K562 (cell line): ENCODE results near the gene SNRPA. TPM values are rescaled to one million over a fixed set of nuclear protein-coding genes. Genes with fewer than 3 reads are reported as not detected.
A peak's percentile ranks its signal among the peaks of the same experiment; 100 is the strongest.

ENCODE experiments used
- CBFA2T3 ChIP-seq: fragments of 450-650 bp; IDR thresholded peaks from 2 replicates; pipeline ENCODE4 v1.6.1; 2017
- HCFC1 ChIP-seq: IDR thresholded peaks from 2 replicates; pipeline ENCODE4 v1.6.1; 2012; ENCODE audit warnings: low read depth, low read length, improper control_type of control experiment
- NEUROD1 ChIP-seq: fragments of 150-350 bp; IDR thresholded peaks from 2 replicates; pipeline ENCODE4 v1.6.1; 2014; ENCODE audit warnings: borderline replicate concordance, low read length, low read depth; ENCODE audit not compliant: partially characterized antibody
- PRMT5 ChIP-seq: sonication (generic); formaldehyde crosslinking; IDR thresholded peaks from 2 replicates; pipeline ENCODE4 v1.5.0; 2020; ENCODE audit warnings: missing genetic modification reagents
- PYGO2 ChIP-seq: fragments of 450-650 bp; IDR thresholded peaks from 2 replicates; pipeline ENCODE4 v1.6.1; 2016; ENCODE audit warnings: mild to moderate bottlenecking, missing genetic modification characterization, moderate library complexity, missing compliant biosample characterization
- SIX5 ChIP-seq, 2 experiments: IDR thresholded peaks; 2 replicates each; pipeline ENCODE4 v1.6.1; 2011; ENCODE audit warnings: low read length in 2 of 2, borderline replicate concordance in 1 of 2, low read depth in 1 of 2, mild to moderate bottlenecking in 1 of 2, moderate library complexity in 1 of 2; ENCODE audit not compliant: insufficient read depth in 1 of 2
- SP1 ChIP-seq: sonication (generic); formaldehyde crosslinking; IDR thresholded peaks from 2 replicates; pipeline ENCODE4 v1.8.1; 2022; ENCODE audit warnings: mild to moderate bottlenecking, missing genetic modification reagents
- ZNF124 ChIP-seq: sonication (generic); formaldehyde crosslinking; IDR thresholded peaks from 2 replicates; pipeline ENCODE4 v1.8.1; 2022; ENCODE audit warnings: missing genetic modification reagents
- ZNF263 ChIP-seq: sonication (generic); formaldehyde crosslinking; IDR thresholded peaks from 2 replicates; pipeline ENCODE4 v1.8.0; 2022; ENCODE audit warnings: mild to moderate bottlenecking, missing genetic modification reagents, borderline replicate concordance
- ZNF311 ChIP-seq: fragments of 250-450 bp; sonication (Bioruptor Pico); IDR thresholded peaks from 2 replicates; pipeline ENCODE4 v1.4.0; 2020; ENCODE audit warnings: mild to moderate bottlenecking, moderate library complexity
- polyA plus RNA-seq, 8 experiments: library from polyadenylated mRNA; depleted of rRNA in 4 of 8; stranded (reverse) in 5 of 8; unstranded in 3 of 8; fragments of >200 nt; fragmentation: Nextera tagmentation in 2 of 8; fragmentation: Illumina TruSeq in 1 of 8; extraction: Ambion mirVana in 2 of 8; extraction: Trizol in 1 of 8; gene quantifications; 2 replicates each; pipeline versions ENCODE4 v1.2.1 to v1.2.3, GENCODE V29; 2011 to 2014; ENCODE audit warnings: inconsistent platforms in 1 of 8, missing spikeins in 1 of 8
- total RNA-seq, 7 experiments: library from RNA; depleted of rRNA in 6 of 7; stranded (reverse); fragments of >200 nt in 6 of 7; fragmentation: Illumina TruSeq in 2 of 7; extraction: Trizol in 2 of 7; gene quantifications; 2 replicates each; pipeline versions ENCODE4 v1.2.1 to v1.2.3, GENCODE V29; 2011 to 2021; ENCODE audit warnings: low replicate concordance in 1 of 7
- TF ChIP-seq, protein P1 (sequence below): fragments of 450-650 bp; IDR thresholded peaks from 2 replicates; pipeline ENCODE4 v1.6.1; 2016; ENCODE audit warnings: mild to moderate bottlenecking, moderate library complexity
- TF ChIP-seq, protein P2 (sequence below), 2 experiments: fragments of 250-450 bp in 1 of 2; fragments of 450-650 bp in 1 of 2; sonication (Bioruptor Pico) in 1 of 2; IDR thresholded peaks; 2 replicates each; pipeline versions ENCODE4 v1.6.1 to v1.8.0; 2016 to 2021; ENCODE audit warnings: mild to moderate bottlenecking in 2 of 2, moderate library complexity in 2 of 2, missing compliant biosample characterization in 1 of 2, missing genetic modification characterization in 1 of 2
- TF ChIP-seq, protein P3 (sequence below): fragments of 150-350 bp; conservative IDR thresholded peaks from 2 replicates; pipeline ENCODE4 v1.6.1; 2014; ENCODE audit warnings: low read length

The SNRPA gene
- total and polyA plus RNA-seq, 9 of the 15 experiments (the other 6 are each of a cell fraction or from before 2014, with no cell fraction given), result 16.3 to 311 (median 193) TPM

DNA sequence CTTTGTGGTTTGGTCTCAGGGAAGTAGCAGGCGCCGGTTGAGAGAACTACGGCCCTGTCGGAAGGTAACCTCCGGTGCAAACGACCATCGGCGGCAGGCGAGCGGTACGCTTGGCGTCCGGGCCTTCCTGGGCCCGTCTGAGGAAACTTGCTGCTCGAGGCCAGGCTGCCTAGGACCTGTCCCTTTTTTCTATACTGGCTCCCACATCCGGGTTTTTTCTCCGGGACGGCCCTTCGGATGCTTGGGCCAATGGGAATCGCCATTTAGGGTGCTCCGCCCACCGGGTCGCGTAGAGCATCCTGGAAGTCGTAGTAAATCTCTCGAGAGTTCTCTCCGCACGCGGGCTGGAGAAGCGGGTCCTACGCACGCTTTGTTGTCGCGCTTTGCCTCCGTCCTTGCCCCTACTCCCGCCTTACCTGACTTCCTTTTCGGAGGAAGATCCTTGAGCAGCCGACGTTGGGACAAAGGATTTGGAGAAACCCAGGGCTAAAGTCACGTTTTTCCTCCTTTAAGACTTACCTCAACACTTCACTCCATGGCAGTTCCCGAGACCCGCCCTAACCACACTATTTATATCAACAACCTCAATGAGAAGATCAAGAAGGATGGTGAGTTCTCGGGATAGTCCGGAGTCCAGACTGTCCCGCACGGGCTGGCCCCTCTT lies at the start of gene SNRPA (continued):
- TF ChIP-seq, protein P1, sequence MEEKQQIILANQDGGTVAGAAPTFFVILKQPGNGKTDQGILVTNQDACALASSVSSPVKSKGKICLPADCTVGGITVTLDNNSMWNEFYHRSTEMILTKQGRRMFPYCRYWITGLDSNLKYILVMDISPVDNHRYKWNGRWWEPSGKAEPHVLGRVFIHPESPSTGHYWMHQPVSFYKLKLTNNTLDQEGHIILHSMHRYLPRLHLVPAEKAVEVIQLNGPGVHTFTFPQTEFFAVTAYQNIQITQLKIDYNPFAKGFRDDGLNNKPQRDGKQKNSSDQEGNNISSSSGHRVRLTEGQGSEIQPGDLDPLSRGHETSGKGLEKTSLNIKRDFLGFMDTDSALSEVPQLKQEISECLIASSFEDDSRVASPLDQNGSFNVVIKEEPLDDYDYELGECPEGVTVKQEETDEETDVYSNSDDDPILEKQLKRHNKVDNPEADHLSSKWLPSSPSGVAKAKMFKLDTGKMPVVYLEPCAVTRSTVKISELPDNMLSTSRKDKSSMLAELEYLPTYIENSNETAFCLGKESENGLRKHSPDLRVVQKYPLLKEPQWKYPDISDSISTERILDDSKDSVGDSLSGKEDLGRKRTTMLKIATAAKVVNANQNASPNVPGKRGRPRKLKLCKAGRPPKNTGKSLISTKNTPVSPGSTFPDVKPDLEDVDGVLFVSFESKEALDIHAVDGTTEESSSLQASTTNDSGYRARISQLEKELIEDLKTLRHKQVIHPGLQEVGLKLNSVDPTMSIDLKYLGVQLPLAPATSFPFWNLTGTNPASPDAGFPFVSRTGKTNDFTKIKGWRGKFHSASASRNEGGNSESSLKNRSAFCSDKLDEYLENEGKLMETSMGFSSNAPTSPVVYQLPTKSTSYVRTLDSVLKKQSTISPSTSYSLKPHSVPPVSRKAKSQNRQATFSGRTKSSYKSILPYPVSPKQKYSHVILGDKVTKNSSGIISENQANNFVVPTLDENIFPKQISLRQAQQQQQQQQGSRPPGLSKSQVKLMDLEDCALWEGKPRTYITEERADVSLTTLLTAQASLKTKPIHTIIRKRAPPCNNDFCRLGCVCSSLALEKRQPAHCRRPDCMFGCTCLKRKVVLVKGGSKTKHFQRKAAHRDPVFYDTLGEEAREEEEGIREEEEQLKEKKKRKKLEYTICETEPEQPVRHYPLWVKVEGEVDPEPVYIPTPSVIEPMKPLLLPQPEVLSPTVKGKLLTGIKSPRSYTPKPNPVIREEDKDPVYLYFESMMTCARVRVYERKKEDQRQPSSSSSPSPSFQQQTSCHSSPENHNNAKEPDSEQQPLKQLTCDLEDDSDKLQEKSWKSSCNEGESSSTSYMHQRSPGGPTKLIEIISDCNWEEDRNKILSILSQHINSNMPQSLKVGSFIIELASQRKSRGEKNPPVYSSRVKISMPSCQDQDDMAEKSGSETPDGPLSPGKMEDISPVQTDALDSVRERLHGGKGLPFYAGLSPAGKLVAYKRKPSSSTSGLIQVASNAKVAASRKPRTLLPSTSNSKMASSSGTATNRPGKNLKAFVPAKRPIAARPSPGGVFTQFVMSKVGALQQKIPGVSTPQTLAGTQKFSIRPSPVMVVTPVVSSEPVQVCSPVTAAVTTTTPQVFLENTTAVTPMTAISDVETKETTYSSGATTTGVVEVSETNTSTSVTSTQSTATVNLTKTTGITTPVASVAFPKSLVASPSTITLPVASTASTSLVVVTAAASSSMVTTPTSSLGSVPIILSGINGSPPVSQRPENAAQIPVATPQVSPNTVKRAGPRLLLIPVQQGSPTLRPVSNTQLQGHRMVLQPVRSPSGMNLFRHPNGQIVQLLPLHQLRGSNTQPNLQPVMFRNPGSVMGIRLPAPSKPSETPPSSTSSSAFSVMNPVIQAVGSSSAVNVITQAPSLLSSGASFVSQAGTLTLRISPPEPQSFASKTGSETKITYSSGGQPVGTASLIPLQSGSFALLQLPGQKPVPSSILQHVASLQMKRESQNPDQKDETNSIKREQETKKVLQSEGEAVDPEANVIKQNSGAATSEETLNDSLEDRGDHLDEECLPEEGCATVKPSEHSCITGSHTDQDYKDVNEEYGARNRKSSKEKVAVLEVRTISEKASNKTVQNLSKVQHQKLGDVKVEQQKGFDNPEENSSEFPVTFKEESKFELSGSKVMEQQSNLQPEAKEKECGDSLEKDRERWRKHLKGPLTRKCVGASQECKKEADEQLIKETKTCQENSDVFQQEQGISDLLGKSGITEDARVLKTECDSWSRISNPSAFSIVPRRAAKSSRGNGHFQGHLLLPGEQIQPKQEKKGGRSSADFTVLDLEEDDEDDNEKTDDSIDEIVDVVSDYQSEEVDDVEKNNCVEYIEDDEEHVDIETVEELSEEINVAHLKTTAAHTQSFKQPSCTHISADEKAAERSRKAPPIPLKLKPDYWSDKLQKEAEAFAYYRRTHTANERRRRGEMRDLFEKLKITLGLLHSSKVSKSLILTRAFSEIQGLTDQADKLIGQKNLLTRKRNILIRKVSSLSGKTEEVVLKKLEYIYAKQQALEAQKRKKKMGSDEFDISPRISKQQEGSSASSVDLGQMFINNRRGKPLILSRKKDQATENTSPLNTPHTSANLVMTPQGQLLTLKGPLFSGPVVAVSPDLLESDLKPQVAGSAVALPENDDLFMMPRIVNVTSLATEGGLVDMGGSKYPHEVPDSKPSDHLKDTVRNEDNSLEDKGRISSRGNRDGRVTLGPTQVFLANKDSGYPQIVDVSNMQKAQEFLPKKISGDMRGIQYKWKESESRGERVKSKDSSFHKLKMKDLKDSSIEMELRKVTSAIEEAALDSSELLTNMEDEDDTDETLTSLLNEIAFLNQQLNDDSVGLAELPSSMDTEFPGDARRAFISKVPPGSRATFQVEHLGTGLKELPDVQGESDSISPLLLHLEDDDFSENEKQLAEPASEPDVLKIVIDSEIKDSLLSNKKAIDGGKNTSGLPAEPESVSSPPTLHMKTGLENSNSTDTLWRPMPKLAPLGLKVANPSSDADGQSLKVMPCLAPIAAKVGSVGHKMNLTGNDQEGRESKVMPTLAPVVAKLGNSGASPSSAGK, result peak; percentile 88
- TF ChIP-seq, protein P2, sequence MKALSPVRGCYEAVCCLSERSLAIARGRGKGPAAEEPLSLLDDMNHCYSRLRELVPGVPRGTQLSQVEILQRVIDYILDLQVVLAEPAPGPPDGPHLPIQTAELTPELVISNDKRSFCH (CRISPR knock-in tag; IDR thresholded peaks at IDR 0.05), result no peak
- TF ChIP-seq, protein P2 (tag; IDR thresholded peaks at IDR 0.05), result no peak
- TF ChIP-seq HCFC1 (peak; percentile 86), SP1 (CRISPR knock-in tag) (peak; percentile 5), SIX5 (IDR thresholded peaks at IDR 0.05; ENCODE audit: borderline replicate concordance in 1 of 2, insufficient read depth in 1 of 2, low read depth in 1 of 2, low read length in 2 of 2) (peak; percentile 44 to 48; a peak in 3 of 4 replicates), ZNF124 (CRISPR knock-in tag) (no peak), CBFA2T3 (no peak), ZNF311 (CRISPR knock-in tag) (no peak), PYGO2 (tag) (no peak), PRMT5 (CRISPR knock-in tag) (no peak), ZNF263 (CRISPR knock-in tag) (no peak), NEUROD1 (peak; percentile 5)
- TF ChIP-seq, protein P3, sequence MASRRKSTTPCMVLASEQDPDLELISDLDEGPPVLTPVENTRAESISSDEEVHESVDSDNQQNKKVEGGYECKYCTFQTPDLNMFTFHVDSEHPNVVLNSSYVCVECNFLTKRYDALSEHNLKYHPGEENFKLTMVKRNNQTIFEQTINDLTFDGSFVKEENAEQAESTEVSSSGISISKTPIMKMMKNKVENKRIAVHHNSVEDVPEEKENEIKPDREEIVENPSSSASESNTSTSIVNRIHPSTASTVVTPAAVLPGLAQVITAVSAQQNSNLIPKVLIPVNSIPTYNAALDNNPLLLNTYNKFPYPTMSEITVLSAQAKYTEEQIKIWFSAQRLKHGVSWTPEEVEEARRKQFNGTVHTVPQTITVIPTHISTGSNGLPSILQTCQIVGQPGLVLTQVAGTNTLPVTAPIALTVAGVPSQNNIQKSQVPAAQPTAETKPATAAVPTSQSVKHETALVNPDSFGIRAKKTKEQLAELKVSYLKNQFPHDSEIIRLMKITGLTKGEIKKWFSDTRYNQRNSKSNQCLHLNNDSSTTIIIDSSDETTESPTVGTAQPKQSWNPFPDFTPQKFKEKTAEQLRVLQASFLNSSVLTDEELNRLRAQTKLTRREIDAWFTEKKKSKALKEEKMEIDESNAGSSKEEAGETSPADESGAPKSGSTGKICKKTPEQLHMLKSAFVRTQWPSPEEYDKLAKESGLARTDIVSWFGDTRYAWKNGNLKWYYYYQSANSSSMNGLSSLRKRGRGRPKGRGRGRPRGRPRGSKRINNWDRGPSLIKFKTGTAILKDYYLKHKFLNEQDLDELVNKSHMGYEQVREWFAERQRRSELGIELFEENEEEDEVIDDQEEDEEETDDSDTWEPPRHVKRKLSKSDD, result no peak
